IPS DF 4.7 (cell line): ENCODE data around the gene ZNF750.

Experiments used
- DNase-seq: peaks from one replicate; pipeline ENCODE4 v3.0.0-alpha.2; 2013; ENCODE audit warnings: low spot score; ENCODE audit errors: extremely low read depth

ZNF750 gene

GRCh38 chr17:82812601-82813000, 27.2 kb downstream of the ZNF750 start:
- no peak for DNase-seq

DNA sequence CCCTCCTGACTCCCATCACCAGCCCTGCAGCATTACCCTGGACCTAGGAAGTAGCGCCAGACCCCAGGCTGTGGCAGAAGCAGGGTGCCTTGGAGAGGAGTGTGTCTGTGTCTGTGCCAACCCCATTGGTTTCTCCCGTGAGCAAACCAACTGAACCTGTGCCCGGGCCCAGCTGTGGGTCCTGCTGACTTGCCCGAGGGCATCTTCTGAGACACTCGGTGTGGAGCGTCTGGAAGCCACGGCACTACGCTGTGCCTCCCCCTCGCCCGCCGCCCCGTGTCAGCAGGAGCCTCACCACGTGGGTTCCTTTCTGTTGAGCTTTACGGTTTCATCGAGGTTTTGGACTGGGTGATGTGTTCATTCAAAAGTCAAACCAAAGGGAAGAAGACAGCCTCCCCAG, 27.8 kb downstream of the ZNF750 start:
- DNase-seq = no peak

DNA sequence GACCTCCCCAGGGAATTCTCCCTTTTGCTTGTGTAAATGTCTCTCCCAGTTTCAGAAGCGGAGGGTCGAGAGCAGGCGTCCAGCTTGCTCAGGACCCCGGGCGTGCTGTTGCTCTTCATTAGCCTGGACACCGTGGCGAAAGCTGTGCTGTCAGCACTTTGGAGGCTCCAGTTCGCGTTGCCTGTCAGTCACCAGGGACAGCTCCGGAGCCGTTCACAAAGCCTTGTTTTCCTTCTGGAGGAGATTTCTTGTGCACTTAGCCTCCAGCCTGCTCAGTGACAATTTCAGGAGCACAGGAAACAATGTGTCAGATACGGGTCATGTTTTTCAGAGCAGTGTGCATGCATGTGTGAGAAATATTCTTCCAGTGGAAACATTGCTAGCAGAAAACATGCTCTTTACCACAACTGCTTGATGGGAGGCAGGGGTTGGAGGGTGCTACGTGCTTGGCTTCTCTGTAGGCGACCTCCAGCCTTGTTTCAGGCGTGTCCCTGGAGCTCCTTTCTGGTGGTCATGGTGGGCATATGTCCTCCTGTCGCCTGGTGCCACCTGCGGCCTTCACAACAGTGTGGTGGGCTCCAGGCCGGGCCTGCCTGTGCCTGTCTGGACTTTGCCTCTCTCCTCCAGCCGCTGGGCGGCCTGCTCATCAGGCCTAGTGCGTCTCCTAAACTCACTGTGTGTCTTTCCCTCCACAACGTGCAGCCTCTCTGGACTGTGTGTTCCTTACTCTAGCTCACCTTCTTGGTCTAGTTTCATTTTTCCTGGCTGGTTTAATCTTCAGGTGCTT, 29.0 kb downstream of the ZNF750 start:
- DNase-seq = no peak

GRCh38 chr17:82808921-82809905, 30.6 kb downstream of the ZNF750 start:
- no peak for DNase-seq

DNA sequence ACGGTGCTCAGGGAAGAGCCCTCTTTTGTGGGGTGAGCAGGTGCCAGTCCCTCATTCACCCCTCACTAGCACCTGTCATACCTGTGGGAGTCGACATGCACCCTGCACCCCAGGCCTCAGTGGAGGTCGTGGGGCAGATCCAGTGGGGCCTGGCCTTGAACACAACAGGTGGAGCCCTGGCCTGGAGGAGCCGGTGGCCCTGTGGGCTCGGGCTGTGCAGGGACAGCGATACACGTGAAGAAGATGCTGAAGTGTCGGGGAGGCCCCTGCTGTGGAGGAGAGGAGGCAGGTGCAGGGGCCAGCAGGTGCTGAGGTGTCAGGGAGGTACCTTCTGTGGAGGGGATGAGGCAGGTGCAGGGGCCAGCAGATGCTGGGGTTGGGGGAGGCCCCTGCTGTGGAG, 31.8 kb downstream of the ZNF750 start:
- no peak for DNase-seq

DNA sequence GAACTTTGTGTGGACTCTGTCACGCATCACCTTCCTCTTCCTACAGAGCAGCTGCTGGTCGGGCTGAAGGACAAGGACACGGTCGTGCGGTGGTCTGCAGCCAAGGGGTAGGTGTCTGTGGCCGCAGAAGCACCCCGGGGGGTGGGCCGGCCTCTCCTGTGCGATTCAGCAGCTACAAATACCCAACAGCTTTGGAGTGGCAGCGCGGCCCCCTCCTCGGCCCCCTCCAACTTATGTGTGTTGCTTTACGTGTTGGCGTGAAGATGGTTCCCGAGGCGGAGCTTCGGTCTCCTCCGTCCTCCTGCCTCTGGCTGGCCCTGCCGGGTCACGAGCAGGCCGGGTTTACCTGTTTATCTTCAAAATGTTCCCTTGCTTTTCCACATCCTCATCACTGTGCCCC, 32.3 kb downstream of the ZNF750 start:
- DNase-seq = no peak

GRCh38 chr17:82807101-82807500, 32.7 kb downstream of the ZNF750 start:
- no peak for DNase-seq

DNA sequence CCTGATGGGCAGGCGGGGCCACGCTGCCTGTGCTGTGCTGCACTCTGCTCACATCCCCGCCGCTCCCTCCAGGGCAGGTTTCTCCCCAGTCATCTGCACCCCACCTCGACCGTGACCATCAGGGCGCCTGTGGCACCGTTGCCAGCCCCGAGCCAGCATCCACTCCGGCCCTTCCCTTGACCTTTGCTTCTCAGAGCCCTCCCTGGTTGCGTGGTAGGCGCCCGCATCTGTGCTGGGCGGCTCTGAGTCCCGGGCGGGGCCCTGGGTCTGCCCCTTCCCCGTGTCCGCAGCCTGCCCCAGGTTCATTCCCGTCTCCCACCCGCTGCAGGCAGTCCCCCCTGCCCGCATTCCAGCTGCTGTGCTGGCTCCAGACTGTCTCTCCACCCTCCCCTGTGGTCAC, 33.2 kb downstream of the ZNF750 start:
- DNase-seq = no peak

GRCh38 chr17:82805823-82806222, 34.0 kb downstream of the ZNF750 start:
- DNase-seq = no peak

- no peak for DNase-seq
Measured at GRCh38 chr17:82805254-82805653, 34.6 kb downstream of the ZNF750 start.

GRCh38 chr17:82804442-82805191, 35.2 kb downstream of the ZNF750 start:
- DNase-seq = no peak

GRCh38 chr17:82803606-82804005, 36.2 kb downstream of the ZNF750 start:
- no peak for DNase-seq

GRCh38 chr17:82803185-82803584, 36.6 kb downstream of the ZNF750 start:
- DNase-seq = no peak

DNA sequence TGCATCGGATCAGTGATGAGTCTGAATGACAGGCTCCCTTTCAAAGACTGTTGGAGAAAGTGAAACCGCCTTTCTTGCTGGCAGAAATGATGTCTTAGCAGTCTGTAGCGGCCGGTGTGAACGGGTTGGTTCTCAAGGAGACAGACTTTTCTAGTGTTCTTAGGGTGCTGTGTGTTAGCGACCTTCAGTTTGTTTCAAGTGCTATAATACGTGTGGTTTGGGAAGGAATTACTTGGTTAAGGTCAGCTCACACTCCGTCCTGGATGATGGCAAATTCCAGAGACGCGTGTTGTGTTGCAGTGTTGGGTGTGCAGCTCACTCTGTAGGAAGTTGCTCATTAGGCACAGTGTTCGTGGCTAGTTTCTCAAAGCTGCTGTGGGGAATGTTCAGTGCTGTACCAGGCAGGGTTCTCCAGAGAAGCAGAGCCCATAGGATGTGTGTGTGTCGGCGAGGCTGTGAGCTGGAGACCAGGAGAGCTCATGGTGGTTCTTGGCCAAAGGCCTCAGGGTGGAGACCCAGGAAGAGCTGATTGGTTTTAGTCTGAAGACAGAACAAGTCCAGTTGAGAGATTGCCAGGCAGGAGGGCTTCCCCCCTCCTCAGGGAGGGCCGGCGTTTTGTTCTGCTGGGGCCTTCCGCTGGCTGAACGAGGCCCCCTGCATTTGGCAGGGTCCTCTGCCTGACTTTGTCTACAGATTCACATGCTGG, 37.6 kb downstream of the ZNF750 start:
- DNase-seq = no peak

- DNase-seq = no peak
Measured at GRCh38 chr17:82801377-82801970, 38.3 kb downstream of the ZNF750 start.

DNA sequence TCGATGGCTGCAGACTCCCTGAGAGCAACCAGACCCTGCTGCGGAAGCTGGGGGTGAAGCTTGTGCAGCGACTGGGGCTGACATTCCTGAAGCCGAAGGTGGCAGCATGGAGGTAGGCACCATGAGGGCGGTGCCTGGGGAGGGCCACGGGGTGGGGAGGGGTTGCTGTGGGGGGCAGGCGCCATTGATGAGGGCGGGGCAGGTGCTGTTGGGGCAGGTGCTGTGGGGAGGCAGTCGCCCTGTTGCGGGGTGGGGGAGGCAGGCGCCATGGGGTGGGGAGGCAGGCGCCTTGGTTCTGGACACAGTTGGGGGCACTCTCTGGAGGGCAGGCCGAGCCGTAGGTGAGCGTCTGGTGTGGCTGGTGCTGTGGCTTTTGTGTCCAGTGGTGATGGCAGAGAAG, 38.9 kb downstream of the ZNF750 start:
- no peak for DNase-seq

- no peak for DNase-seq
Measured at GRCh38 chr17:82799591-82799990, 40.2 kb downstream of the ZNF750 start.

- no peak for DNase-seq
Measured at GRCh38 chr17:82798752-82799151, 41.1 kb downstream of the ZNF750 start.

- DNase-seq = no peak
Measured at GRCh38 chr17:82797061-82797460, 42.8 kb downstream of the ZNF750 start.

- DNase-seq = no peak
Measured at GRCh38 chr17:82795615-82796014, 44.2 kb downstream of the ZNF750 start.
